Measurements from ENCODE around the gene RAD51B. TPM values are rescaled to one million over a fixed set of nuclear protein-coding genes. Genes with fewer than 3 reads are reported as not detected.

RAD51B gene
- total RNA-seq, 2 donors from 2014 or later = 37.0 to 49.7 TPM

- H3K27me3 Mint-ChIP-seq = no peaks in the 10 kb centered on the region
- peak overlapping the region; percentile 75 for H3K4me3 Mint-ChIP-seq
- H3K27ac Mint-ChIP-seq = peak overlapping the region; percentile 80
- H3K9me3 Mint-ChIP-seq = no peaks in the 10 kb centered on the region
- no peak for ATAC-seq (replicated peaks)
- H3K4me1 Mint-ChIP-seq = peaks cover 15% of the 10 kb centered on the region
- no peaks in the 10 kb centered on the region for H3K36me3 Mint-ChIP-seq (ENCODE audit: low read depth)
These were observed 581.7 kb downstream of the RAD51B start for GRCh38 chr14:68401317-68401716.

- H3K36me3 Mint-ChIP-seq (ENCODE audit: low read depth) = no peaks in the 10 kb centered on the region
- peak overlapping the region; percentile 80 for H3K27ac Mint-ChIP-seq
- ATAC-seq (replicated peaks) = peak; percentile 32
- H3K9me3 Mint-ChIP-seq = no peaks in the 10 kb centered on the region
- H3K4me1 Mint-ChIP-seq = peaks cover 15% of the 10 kb centered on the region
- no peaks in the 10 kb centered on the region for H3K27me3 Mint-ChIP-seq
- H3K4me3 Mint-ChIP-seq = peak overlapping the region; percentile 75
These were observed 582.3 kb downstream of the RAD51B start for GRCh38 chr14:68401855-68402254.

GRCh38 chr14:68402525-68403101, 583.0 kb downstream of the RAD51B start:
- Mint-ChIP-seq H3K9me3 (no peaks in the 10 kb centered on the region), H3K4me1 (peaks cover 19% of the 10 kb centered on the region), H3K36me3 (ENCODE audit: low read depth) (no peaks in the 10 kb centered on the region), H3K27me3 (no peaks in the 10 kb centered on the region), H3K27ac (peak overlapping the region; percentile 96), H3K4me3 (peak overlapping the region; percentile 75)
- ATAC-seq (replicated peaks) = no peak

GRCh38 chr14:68403191-68404145, 583.9 kb downstream of the RAD51B start:
- Mint-ChIP-seq H3K4me3 (peak overlapping the region; percentile 75), H3K27ac (peak overlapping the region; percentile 96), H3K36me3 (ENCODE audit: low read depth) (no peaks in the 10 kb centered on the region), H3K27me3 (no peaks in the 10 kb centered on the region), H3K9me3 (no peaks in the 10 kb centered on the region), H3K4me1 (peaks cover 26% of the 10 kb centered on the region)
- ATAC-seq (replicated peaks) = no peak

- Mint-ChIP-seq H3K4me3 (peak overlapping the region; percentile 75), H3K27me3 (no peaks in the 10 kb centered on the region), H3K9me3 (no peaks in the 10 kb centered on the region), H3K27ac (peak overlapping the region; percentile 96), H3K36me3 (ENCODE audit: low read depth) (no peaks in the 10 kb centered on the region), H3K4me1 (peaks cover 26% of the 10 kb centered on the region)
- ATAC-seq (replicated peaks) = no peak
These were observed 584.6 kb downstream of the RAD51B start for GRCh38 chr14:68404146-68404527.

GRCh38 chr14:68404652-68405183, 585.1 kb downstream of the RAD51B start:
- no peaks in the 10 kb centered on the region for H3K9me3 Mint-ChIP-seq
- peak; percentile 79 for ATAC-seq (replicated peaks)
- peak overlapping the region; percentile 96 for H3K27ac Mint-ChIP-seq
- no peaks in the 10 kb centered on the region for H3K36me3 Mint-ChIP-seq (ENCODE audit: low read depth)
- peaks cover 26% of the 10 kb centered on the region for H3K4me1 Mint-ChIP-seq
- peak overlapping the region; percentile 75 for H3K4me3 Mint-ChIP-seq
- no peaks in the 10 kb centered on the region for H3K27me3 Mint-ChIP-seq

GRCh38 chr14:68405961-68406360, 586.4 kb downstream of the RAD51B start:
- H3K9me3 Mint-ChIP-seq = no peaks in the 10 kb centered on the region
- H3K4me1 Mint-ChIP-seq = peaks cover 26% of the 10 kb centered on the region
- H3K4me3 Mint-ChIP-seq = peak overlapping the region; percentile 75
- ATAC-seq (replicated peaks) = peak; percentile 71
- no peaks in the 10 kb centered on the region for H3K36me3 Mint-ChIP-seq (ENCODE audit: low read depth)
- H3K27me3 Mint-ChIP-seq = no peaks in the 10 kb centered on the region
- peak overlapping the region; percentile 96 for H3K27ac Mint-ChIP-seq

GRCh38 chr14:68407285-68407684, 587.7 kb downstream of the RAD51B start:
- no peaks in the 10 kb centered on the region for H3K27me3 Mint-ChIP-seq
- H3K27ac Mint-ChIP-seq = peak overlapping the region; percentile 18
- H3K36me3 Mint-ChIP-seq (ENCODE audit: low read depth) = no peaks in the 10 kb centered on the region

GRCh38 chr14:68407825-68408224, 588.2 kb downstream of the RAD51B start:
- Mint-ChIP-seq H3K9me3 (no peaks in the 10 kb centered on the region), H3K4me3 (peak overlapping the region; percentile 9), H3K4me1 (peaks cover 26% of the 10 kb centered on the region), H3K27ac (peak overlapping the region; percentile 18), H3K36me3 (ENCODE audit: low read depth) (no peaks in the 10 kb centered on the region), H3K27me3 (no peaks in the 10 kb centered on the region)
- no peak for ATAC-seq (replicated peaks)

More at GRCh38 chr14:68407285-68407684, 587.7 kb downstream of the RAD51B start:
- Mint-ChIP-seq H3K9me3 (no peaks in the 10 kb centered on the region), H3K4me3 (peak overlapping the region; percentile 9), H3K4me1 (peaks cover 26% of the 10 kb centered on the region)
- no peak for ATAC-seq (replicated peaks)

- no peaks in the 10 kb centered on the region for H3K27me3 Mint-ChIP-seq
- no peaks in the 10 kb centered on the region for H3K36me3 Mint-ChIP-seq (ENCODE audit: low read depth)
- no peaks in the 10 kb centered on the region for H3K9me3 Mint-ChIP-seq
- peaks cover 23% of the 10 kb centered on the region for H3K4me1 Mint-ChIP-seq
- H3K27ac Mint-ChIP-seq = no peak overlapping the region
- no peak for ATAC-seq (replicated peaks)
- H3K4me3 Mint-ChIP-seq = no peak overlapping the region
These were observed 589.1 kb downstream of the RAD51B start for GRCh38 chr14:68408680-68409079.

- no peaks in the 10 kb centered on the region for H3K9me3 Mint-ChIP-seq
- H3K27me3 Mint-ChIP-seq = no peaks in the 10 kb centered on the region
- no peak overlapping the region for H3K4me3 Mint-ChIP-seq
- H3K4me1 Mint-ChIP-seq = peaks cover 17% of the 10 kb centered on the region
- ATAC-seq (replicated peaks) = no peak
- no peaks in the 10 kb centered on the region for H3K36me3 Mint-ChIP-seq (ENCODE audit: low read depth)
- no peak overlapping the region for H3K27ac Mint-ChIP-seq
These were observed 589.8 kb downstream of the RAD51B start for GRCh38 chr14:68409387-68409786.

GRCh38 chr14:68412505-68413465, 593.2 kb downstream of the RAD51B start:
- H3K4me3 Mint-ChIP-seq = no peak overlapping the region
- H3K4me1 Mint-ChIP-seq = peaks cover 5% of the 10 kb centered on the region
- H3K27ac Mint-ChIP-seq = no peak overlapping the region
- no peaks in the 10 kb centered on the region for H3K9me3 Mint-ChIP-seq
- no peaks in the 10 kb centered on the region for H3K27me3 Mint-ChIP-seq
- ATAC-seq (replicated peaks) = no peak
- H3K36me3 Mint-ChIP-seq (ENCODE audit: low read depth) = no peaks in the 10 kb centered on the region

- no peak for ATAC-seq (replicated peaks)
- no peak overlapping the region for H3K27ac Mint-ChIP-seq
- H3K4me3 Mint-ChIP-seq = no peak overlapping the region
- H3K4me1 Mint-ChIP-seq = no peaks in the 10 kb centered on the region
- no peaks in the 10 kb centered on the region for H3K9me3 Mint-ChIP-seq
- no peaks in the 10 kb centered on the region for H3K27me3 Mint-ChIP-seq
- H3K36me3 Mint-ChIP-seq (ENCODE audit: low read depth) = no peaks in the 10 kb centered on the region
These were observed 593.9 kb downstream of the RAD51B start for GRCh38 chr14:68413509-68413908.

GRCh38 chr14:68414121-68414520, 594.5 kb downstream of the RAD51B start:
- H3K4me3 Mint-ChIP-seq = no peak overlapping the region

More at GRCh38 chr14:68414121-68414520, 594.5 kb downstream of the RAD51B start:
- H3K27me3 Mint-ChIP-seq = no peaks in the 10 kb centered on the region
- no peak for ATAC-seq (replicated peaks)
- H3K4me1 Mint-ChIP-seq = no peaks in the 10 kb centered on the region
- H3K9me3 Mint-ChIP-seq = no peaks in the 10 kb centered on the region
- no peaks in the 10 kb centered on the region for H3K36me3 Mint-ChIP-seq (ENCODE audit: low read depth)
- no peak overlapping the region for H3K27ac Mint-ChIP-seq

Measured in activated T-helper 17 cell treated with anti-CD3 and anti-CD28 coated beads, Interleukin-2, amount 50 U/mL, for 72 hours (primary cell).